A673 (cell line): Measurements from ENCODE around the gene HOXC10.

Experiments
- CTCF ChIP-seq: fragments of 300-800, 200-600 bp; sonication (generic); conservative IDR thresholded peaks from 2 replicates; pipeline ENCODE4 v1.5.1; 2017; ENCODE audit warnings: low read depth, mild to moderate bottlenecking, antibody characterized with exemption, low read length, moderate library complexity, mixed read lengths
- EZH2 ChIP-seq: fragments of 200-600 bp; sonication (generic); IDR thresholded peaks from 2 replicates; pipeline ENCODE4 v1.6.1; 2017; ENCODE audit warnings: borderline replicate concordance, low read depth, mild to moderate bottlenecking, mixed read lengths, antibody characterized with exemption, low read length; ENCODE audit not compliant: poor library complexity, severe bottlenecking

GRCh38 chr12:54031480-54031879 lies 46.5 kb downstream of the HOXC10 start:
- TF ChIP-seq EZH2 (no peak), CTCF (no peak)
